Liver (tissue), 3 donors: ENCODE results near the gene PTPRN2.

Experiments used
- MAX ChIP-seq: IDR thresholded peaks from 2 replicates; pipeline ENCODE4 v1.6.1; 2016; ENCODE audit warnings: antibody characterized with exemption
- RAD21 ChIP-seq, 2 donors: IDR thresholded peaks; 2 replicates each; pipeline ENCODE4 v1.6.1; 2016; ENCODE audit warnings: antibody characterized with exemption in 2 of 2, mild to moderate bottlenecking in 2 of 2
- SP1 ChIP-seq: IDR thresholded peaks from 2 replicates; pipeline ENCODE4 v1.6.1; 2018; ENCODE audit warnings: antibody characterized with exemption, mild to moderate bottlenecking
- TF ChIP-seq, protein P1 (sequence below): fragments of 150-350 bp; IDR thresholded peaks from 2 replicates; pipeline ENCODE4 v1.5.1; 2017; ENCODE audit warnings: improper control_type of control experiment, low read depth, low read length; ENCODE audit not compliant: missing input control
- donor health status: healthy.
- donor health status: healthy.

GRCh38 chr7:157797361-157797760 lies 790.3 kb downstream of the PTPRN2 start:
- TF ChIP-seq, protein P1, sequence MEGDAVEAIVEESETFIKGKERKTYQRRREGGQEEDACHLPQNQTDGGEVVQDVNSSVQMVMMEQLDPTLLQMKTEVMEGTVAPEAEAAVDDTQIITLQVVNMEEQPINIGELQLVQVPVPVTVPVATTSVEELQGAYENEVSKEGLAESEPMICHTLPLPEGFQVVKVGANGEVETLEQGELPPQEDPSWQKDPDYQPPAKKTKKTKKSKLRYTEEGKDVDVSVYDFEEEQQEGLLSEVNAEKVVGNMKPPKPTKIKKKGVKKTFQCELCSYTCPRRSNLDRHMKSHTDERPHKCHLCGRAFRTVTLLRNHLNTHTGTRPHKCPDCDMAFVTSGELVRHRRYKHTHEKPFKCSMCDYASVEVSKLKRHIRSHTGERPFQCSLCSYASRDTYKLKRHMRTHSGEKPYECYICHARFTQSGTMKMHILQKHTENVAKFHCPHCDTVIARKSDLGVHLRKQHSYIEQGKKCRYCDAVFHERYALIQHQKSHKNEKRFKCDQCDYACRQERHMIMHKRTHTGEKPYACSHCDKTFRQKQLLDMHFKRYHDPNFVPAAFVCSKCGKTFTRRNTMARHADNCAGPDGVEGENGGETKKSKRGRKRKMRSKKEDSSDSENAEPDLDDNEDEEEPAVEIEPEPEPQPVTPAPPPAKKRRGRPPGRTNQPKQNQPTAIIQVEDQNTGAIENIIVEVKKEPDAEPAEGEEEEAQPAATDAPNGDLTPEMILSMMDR: no peak
- TF ChIP-seq RAD21 (IDR thresholded peaks at IDR 0.05) (no peak), MAX (no peak), SP1 (no peak)
